WTC11 (cell line): Measurements from ENCODE around the gene IRS1.

Source experiments
- CTCF ChIP-seq: fragments of 200-600 bp; IDR thresholded peaks from 2 replicates; pipeline ENCODE4 v1.8.0; 2022; ENCODE audit warnings: antibody characterized with exemption
- ZNF232 ChIP-seq: sonication (generic); formaldehyde crosslinking; IDR thresholded peaks from 2 replicates; pipeline ENCODE4 v1.8.0; 2022; ENCODE audit warnings: mild to moderate bottlenecking, missing genetic modification reagents
- TF ChIP-seq, protein P1 (sequence below): sonication (generic); formaldehyde crosslinking; IDR thresholded peaks from 2 replicates; pipeline ENCODE4 v1.8.1; 2022; ENCODE audit warnings: low read depth, mild to moderate bottlenecking, moderate library complexity, missing genetic modification reagents, borderline replicate concordance
- TF ChIP-seq, protein P2 (sequence below): sonication (generic); formaldehyde crosslinking; IDR thresholded peaks from 2 replicates; pipeline ENCODE4 v1.8.0; 2022; ENCODE audit warnings: mild to moderate bottlenecking, missing genetic modification reagents

- TF ChIP-seq CTCF (peak; percentile 44; the same call in 1 of the 2 replicates), ZNF232 (CRISPR knock-in tag) (no peak)
- TF ChIP-seq, protein P1, sequence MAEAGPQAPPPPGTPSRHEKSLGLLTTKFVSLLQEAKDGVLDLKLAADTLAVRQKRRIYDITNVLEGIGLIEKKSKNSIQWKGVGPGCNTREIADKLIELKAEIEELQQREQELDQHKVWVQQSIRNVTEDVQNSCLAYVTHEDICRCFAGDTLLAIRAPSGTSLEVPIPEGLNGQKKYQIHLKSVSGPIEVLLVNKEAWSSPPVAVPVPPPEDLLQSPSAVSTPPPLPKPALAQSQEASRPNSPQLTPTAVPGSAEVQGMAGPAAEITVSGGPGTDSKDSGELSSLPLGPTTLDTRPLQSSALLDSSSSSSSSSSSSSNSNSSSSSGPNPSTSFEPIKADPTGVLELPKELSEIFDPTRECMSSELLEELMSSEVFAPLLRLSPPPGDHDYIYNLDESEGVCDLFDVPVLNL (CRISPR knock-in tag): no peak
- TF ChIP-seq, protein P2, sequence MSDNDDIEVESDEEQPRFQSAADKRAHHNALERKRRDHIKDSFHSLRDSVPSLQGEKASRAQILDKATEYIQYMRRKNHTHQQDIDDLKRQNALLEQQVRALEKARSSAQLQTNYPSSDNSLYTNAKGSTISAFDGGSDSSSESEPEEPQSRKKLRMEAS (CRISPR knock-in tag): no peak
Measured at GRCh38 chr2:226802573-226802972, 3.0 kb upstream of the IRS1 start.
